Amniotic stem cell (primary cell): ENCODE measurements around the gene ZSCAN25.
"Not testable (repeated sequence)": the region's sequence is repeated elsewhere in the genome, so short reads cannot be mapped to it uniquely, and the experiment has no call there.

Experiments
- DNase-seq: peaks from one replicate; lab custom pipeline; 2025; lab: John Stamatoyannopoulos, UW

ZSCAN25 gene

GRCh38 chr7:99645590-99645989 is 28.8 kb downstream of the ZSCAN25 start:
- DNase-seq: no peak

- no peak for DNase-seq
These were observed 32.1 kb downstream of the ZSCAN25 start for GRCh38 chr7:99648843-99649242.

GRCh38 chr7:99651290-99651689 is 34.5 kb downstream of the ZSCAN25 start:
- DNase-seq: no peak

- no peak for DNase-seq
These were observed 35.9 kb downstream of the ZSCAN25 start for GRCh38 chr7:99652671-99653070.

GRCh38 chr7:99653269-99653668 is 36.5 kb downstream of the ZSCAN25 start:
- DNase-seq: not testable (repeated sequence)

GRCh38 chr7:99653754-99654153 is 37.0 kb downstream of the ZSCAN25 start:
- DNase-seq: no peak

- DNase-seq: not testable (repeated sequence)
These were observed 37.9 kb downstream of the ZSCAN25 start for GRCh38 chr7:99654626-99655025.

- DNase-seq: not testable (repeated sequence)
These were observed 41.1 kb downstream of the ZSCAN25 start for GRCh38 chr7:99657879-99658278.

GRCh38 chr7:99665312-99666012 is 48.7 kb downstream of the ZSCAN25 start:
- no peak for DNase-seq

- no peak for DNase-seq
These were observed 49.3 kb downstream of the ZSCAN25 start for GRCh38 chr7:99666013-99666395.

GRCh38 chr7:99667179-99667578 is 50.4 kb downstream of the ZSCAN25 start:
- DNase-seq: no peak

GRCh38 chr7:99668541-99668940 is 51.8 kb downstream of the ZSCAN25 start:
- DNase-seq: no peak

- no peak for DNase-seq
These were observed 53.0 kb downstream of the ZSCAN25 start for GRCh38 chr7:99669782-99670181.

- DNase-seq: no peak
These were observed 55.8 kb downstream of the ZSCAN25 start for GRCh38 chr7:99672573-99672972.

GRCh38 chr7:99674995-99675742 is 58.4 kb downstream of the ZSCAN25 start:
- DNase-seq: no peak

- no peak for DNase-seq
These were observed 60.4 kb downstream of the ZSCAN25 start for GRCh38 chr7:99677013-99677647.

GRCh38 chr7:99677648-99678045 is 60.9 kb downstream of the ZSCAN25 start:
- no peak for DNase-seq

- DNase-seq: no peak
These were observed 62.3 kb downstream of the ZSCAN25 start for GRCh38 chr7:99679032-99679399.

GRCh38 chr7:99679400-99680191 is 62.9 kb downstream of the ZSCAN25 start, which contains the start of gene CYP3A5:
TSS of gene CYP3A5 (minus strand) at chr7:99679996. CDS start at chr7:99679896, 100 bp downstream.
- DNase-seq: no peak
